SU-DHL-6 (cell line): Measurements from ENCODE around the gene ITPR2.

Experiments used
- H2AFZ ChIP-seq: fragments of 200-600 bp; sonication (generic); 2 replicates; pipeline ENCODE4 v1.6.1; 2014; ENCODE audit warnings: low read depth, mild to moderate bottlenecking, moderate library complexity, mixed read lengths, antibody characterized with exemption, low read length; ENCODE audit not compliant: severe bottlenecking
- H3F3A ChIP-seq: fragments of 200-600 bp; shearing (Covaris generic); 2 replicates; pipeline ENCODE4 v1.6.0; 2016; ENCODE audit warnings: antibody characterized with exemption, mild to moderate bottlenecking; ENCODE audit not compliant: insufficient read depth
- H3K27ac ChIP-seq: fragments of 200-600 bp; sonication (generic); 2 replicates; pipeline ENCODE4 v1.5.1; 2016; ENCODE audit warnings: low read depth, mild to moderate bottlenecking, low read length, moderate library complexity, mixed read lengths
- H3K27me3 ChIP-seq: fragments of 200-600 bp; sonication (generic), shearing (Covaris generic); 2 replicates; pipeline ENCODE4 v1.6.0; 2014; ENCODE audit warnings: mild to moderate bottlenecking, low read length
- H3K36me3 ChIP-seq: fragments of 200-600 bp; sonication (generic); 2 replicates; pipeline ENCODE4 v1.6.1; 2014; ENCODE audit warnings: mild to moderate bottlenecking, low read length, mixed read lengths
- H3K4me2 ChIP-seq: fragments of 300-600, 200-600 bp; shearing (Covaris generic), sonication (generic); 2 replicates; pipeline ENCODE4 v1.6.0; 2014; ENCODE audit warnings: low read length, low read depth, mild to moderate bottlenecking; ENCODE audit not compliant: poor library complexity, severe bottlenecking
- H3K4me3 ChIP-seq: fragments of 200-600 bp; sonication (generic); 2 replicates; pipeline ENCODE4 v1.5.1; 2014; ENCODE audit warnings: antibody characterized with exemption, low read length, mild to moderate bottlenecking, mixed read lengths; ENCODE audit not compliant: insufficient read depth, poor library complexity, severe bottlenecking
- H3K79me2 ChIP-seq: fragments of 200-600 bp; sonication (generic); 2 replicates; pipeline ENCODE4 v1.6.1; 2014; ENCODE audit warnings: mild to moderate bottlenecking, low read length, moderate library complexity; ENCODE audit not compliant: insufficient read depth
- H3K9ac ChIP-seq: fragments of 200-600 bp; sonication (generic); 2 replicates; pipeline ENCODE4 v1.7.0; 2014; ENCODE audit warnings: mild to moderate bottlenecking, low read length
- H3K9me2 ChIP-seq: fragments of 200-600 bp; sonication (generic); replicated peaks from 2 replicates; pipeline ENCODE4 v1.6.1; 2014; ENCODE audit warnings: low read length; ENCODE audit not compliant: insufficient read depth
- H3K9me3 ChIP-seq: fragments of 200-600 bp; sonication (generic); 2 replicates; pipeline ENCODE4 v1.6.1; 2014; ENCODE audit warnings: low read length, mixed read lengths; ENCODE audit not compliant: insufficient read depth
- H4K20me1 ChIP-seq: fragments of 200-600 bp; sonication (generic); 2 replicates; pipeline ENCODE4 v1.6.1; 2014; ENCODE audit warnings: low read depth, mild to moderate bottlenecking, antibody characterized with exemption, low read length, moderate library complexity, mixed read lengths
- EZH2phosphoT487 ChIP-seq: fragments of 200-600 bp; sonication (generic), shearing (Covaris generic); conservative IDR thresholded peaks from 2 replicates; pipeline ENCODE4 v1.6.1; 2018; ENCODE audit warnings: mild to moderate bottlenecking, antibody characterized with exemption, low read length, moderate library complexity, mixed read lengths
- TF ChIP-seq, protein P1 (sequence below): fragments of 200-600 bp; sonication (generic); IDR thresholded peaks from one replicate; pipeline ENCODE4 v1.5.1; 2017; ENCODE audit warnings: antibody characterized with exemption, mild to moderate bottlenecking, low read length, moderate library complexity; ENCODE audit not compliant: insufficient read depth, poor library complexity, severe bottlenecking

ITPR2 gene

GRCh38 chr12:26496170-26496569 lies 336.8 kb downstream of the ITPR2 start:
- Histone ChIP-seq H4K20me1 (no peaks in the 10 kb centered on the region), H3K27me3 (no peaks in the 10 kb centered on the region), H3K79me2 (no peaks in the 10 kb centered on the region), H3K9me3 (no peaks in the 10 kb centered on the region), H2AFZ (no peak overlapping the region), H3K9me2 (no peaks in the 10 kb centered on the region), H3K27ac (no peak overlapping the region), H3K4me3 (no peak overlapping the region), H3K4me2 (no peak overlapping the region), H3K9ac (no peak overlapping the region), H3K36me3 (no peaks in the 10 kb centered on the region), H3F3A (no peaks in the 10 kb centered on the region)
- TF ChIP-seq, protein P1, sequence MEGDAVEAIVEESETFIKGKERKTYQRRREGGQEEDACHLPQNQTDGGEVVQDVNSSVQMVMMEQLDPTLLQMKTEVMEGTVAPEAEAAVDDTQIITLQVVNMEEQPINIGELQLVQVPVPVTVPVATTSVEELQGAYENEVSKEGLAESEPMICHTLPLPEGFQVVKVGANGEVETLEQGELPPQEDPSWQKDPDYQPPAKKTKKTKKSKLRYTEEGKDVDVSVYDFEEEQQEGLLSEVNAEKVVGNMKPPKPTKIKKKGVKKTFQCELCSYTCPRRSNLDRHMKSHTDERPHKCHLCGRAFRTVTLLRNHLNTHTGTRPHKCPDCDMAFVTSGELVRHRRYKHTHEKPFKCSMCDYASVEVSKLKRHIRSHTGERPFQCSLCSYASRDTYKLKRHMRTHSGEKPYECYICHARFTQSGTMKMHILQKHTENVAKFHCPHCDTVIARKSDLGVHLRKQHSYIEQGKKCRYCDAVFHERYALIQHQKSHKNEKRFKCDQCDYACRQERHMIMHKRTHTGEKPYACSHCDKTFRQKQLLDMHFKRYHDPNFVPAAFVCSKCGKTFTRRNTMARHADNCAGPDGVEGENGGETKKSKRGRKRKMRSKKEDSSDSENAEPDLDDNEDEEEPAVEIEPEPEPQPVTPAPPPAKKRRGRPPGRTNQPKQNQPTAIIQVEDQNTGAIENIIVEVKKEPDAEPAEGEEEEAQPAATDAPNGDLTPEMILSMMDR: no peak
- TF ChIP-seq EZH2phosphoT487: no peak

- Histone ChIP-seq H4K20me1 (no peaks in the 10 kb centered on the region), H3K9ac (no peak overlapping the region), H3K4me3 (no peak overlapping the region), H3K27ac (no peak overlapping the region), H3K79me2 (no peaks in the 10 kb centered on the region), H3F3A (no peaks in the 10 kb centered on the region), H3K9me2 (no peaks in the 10 kb centered on the region), H3K9me3 (no peaks in the 10 kb centered on the region), H2AFZ (no peak overlapping the region), H3K36me3 (no peaks in the 10 kb centered on the region), H3K27me3 (no peaks in the 10 kb centered on the region), H3K4me2 (no peak overlapping the region)
- no peak for TF ChIP-seq EZH2phosphoT487
- TF ChIP-seq, protein P1: no peak
These were observed 339.3 kb downstream of the ITPR2 start for GRCh38 chr12:26493656-26494055.

DNA sequence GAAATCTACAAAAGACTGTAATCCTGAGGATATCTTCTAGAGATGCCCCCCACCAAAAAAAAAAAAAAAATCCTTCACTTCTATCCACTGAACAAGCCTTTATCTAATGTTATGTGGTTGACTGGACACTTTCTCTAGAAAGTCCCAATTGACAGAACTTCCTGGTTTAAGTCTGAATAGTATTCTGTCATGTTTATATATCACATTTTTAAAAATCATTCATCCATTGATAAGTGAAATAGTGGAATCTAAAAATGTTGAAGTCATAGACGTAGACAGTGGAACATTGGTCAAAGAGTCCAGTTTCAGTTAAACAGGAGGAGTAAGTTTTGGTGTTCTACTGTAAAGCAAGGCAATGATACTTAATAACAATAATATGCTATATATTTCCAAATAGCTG lies 340.6 kb downstream of the ITPR2 start:
- H3K79me2 ChIP-seq: no peaks in the 10 kb centered on the region
- no peaks in the 10 kb centered on the region for H3K9me3 ChIP-seq
- no peaks in the 10 kb centered on the region for H4K20me1 ChIP-seq
- no peak overlapping the region for H3K27ac ChIP-seq
- H3K4me2 ChIP-seq: no peak overlapping the region
- no peak overlapping the region for H3K9ac ChIP-seq
- no peaks in the 10 kb centered on the region for H3K27me3 ChIP-seq
- H2AFZ ChIP-seq: no peak overlapping the region
- H3K36me3 ChIP-seq: no peaks in the 10 kb centered on the region
- H3K4me3 ChIP-seq: no peak overlapping the region
- TF ChIP-seq EZH2phosphoT487: no peak
- TF ChIP-seq, protein P1: no peak
- no peaks in the 10 kb centered on the region for H3K9me2 ChIP-seq
- H3F3A ChIP-seq: no peaks in the 10 kb centered on the region

DNA sequence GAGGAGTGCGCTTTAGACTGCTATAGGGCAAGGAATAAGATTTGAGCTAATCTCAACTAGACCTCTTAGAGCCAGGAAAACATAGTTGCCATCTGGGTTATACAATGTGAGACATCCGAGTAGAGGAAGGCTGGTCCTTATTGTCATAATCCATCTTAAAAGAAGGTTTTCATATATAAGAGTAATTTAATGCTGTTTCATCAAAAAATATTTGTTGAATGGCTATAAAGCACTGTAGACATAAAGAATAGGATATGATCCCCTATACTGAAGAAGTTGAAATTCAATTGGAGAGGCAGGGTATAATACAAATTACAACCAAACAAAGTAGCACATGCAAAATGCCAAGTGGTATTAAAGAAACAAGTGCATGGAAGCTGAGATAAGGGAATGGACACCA lies 343.1 kb downstream of the ITPR2 start:
- Histone ChIP-seq H3K9ac (no peak overlapping the region), H3K9me3 (no peaks in the 10 kb centered on the region), H3K36me3 (no peaks in the 10 kb centered on the region), H3K79me2 (no peaks in the 10 kb centered on the region), H3K4me2 (no peak overlapping the region), H3K9me2 (no peaks in the 10 kb centered on the region), H2AFZ (no peak overlapping the region), H3F3A (no peaks in the 10 kb centered on the region), H3K27me3 (no peaks in the 10 kb centered on the region), H3K27ac (no peak overlapping the region), H3K4me3 (no peak overlapping the region), H4K20me1 (no peaks in the 10 kb centered on the region)
- TF ChIP-seq EZH2phosphoT487: no peak
- TF ChIP-seq, protein P1: no peak
